Measurements from ENCODE around the gene GNG8. TPM values are rescaled to one million over a fixed set of nuclear protein-coding genes. Genes with fewer than 3 reads are reported as not detected.

Gene GNG8
- total RNA-seq, 1 experiment from 2014 or later, result not detected

GRCh38 chr19:46610413-46610775 is 25.6 kb downstream of the GNG8 start:
- Histone ChIP-seq H3K4me2 (ENCODE audit: low read length) (no peak overlapping the region), H4K20me1 (ENCODE audit: insufficient read depth) (no peaks in the 10 kb centered on the region), H3K4me3 (replicated peaks in 1 of 2; ENCODE audit: low read depth in 1 of 2, low read length in 2 of 2) (no peak overlapping the region), H3K4me1 (ENCODE audit: control insufficient read depth in 1 of 2, insufficient read depth in 2 of 2, low read length in 2 of 2) (peaks cover 0 to 8% of the 10 kb centered on the region in 2 experiments; a peak in 3 of 4 replicates), H3K9me3 (ENCODE audit: control insufficient read depth in 1 of 2, insufficient read depth in 1 of 2, low read depth in 1 of 2, low read length in 2 of 2) (no peaks in the 10 kb centered on the region), H3K36me3 (ENCODE audit: control insufficient read depth in 1 of 2, insufficient read depth in 2 of 2, low read length in 2 of 2) (peaks cover 31% of the 10 kb centered on the region in 2 experiments), H3K79me2 (ENCODE audit: insufficient read depth, low read length) (peaks cover 21% of the 10 kb centered on the region; the same call in 1 of the 2 replicates), H3K9me2 (ENCODE audit: insufficient read depth) (no peaks in the 10 kb centered on the region), H3K27ac (ENCODE audit: low read depth, low read length) (no peak overlapping the region), H2AFZ (ENCODE audit: low read depth, low read length, poor library complexity, severe bottlenecking) (no peak overlapping the region), H3K27me3 (ENCODE audit: insufficient read depth, low read length) (no peaks in the 10 kb centered on the region), H3K9ac (ENCODE audit: low read length) (no peak overlapping the region)
- ChIA-PET CTCF (interaction anchor here (1.3 to 7.7 kb wide), 2 partner anchors 52 to 80 kb away, joined by 3 to 217 read pairs; partner anchors contain the start of gene DACT3), POLR2A (interaction anchor here (1.3 kb wide), 1 partner anchor 9 kb away, joined by 8 read pairs; the partner anchor contains the start of gene CALM3), RAD21 (ENCODE audit: low non-redundant PET in 1 of 2, low total read pairs in 2 of 2, uncharacterized antibody in 2 of 2, unreplicated experiment in 2 of 2) (no interaction called here)
- DNase-seq (ENCODE audit: low read depth, low spot score) (no peak), ATAC-seq (no peak)
- TF ChIP-seq SIN3A (IDR thresholded peaks at IDR 0.05; ENCODE audit: low read depth) (peak; percentile 36; the same call in 1 of the 2 replicates), EGR1 (IDR thresholded peaks at IDR 0.05; ENCODE audit: low read depth) (no peak)
- intact Hi-C loops (cut with micrococcal nuclease), result loop anchor here (10.0 kb wide), 1 partner anchor 114 kb away; no protein-coding TSS in a partner anchor
- BruUV-seq (replicated peaks), result no TSS peak

- peaks cover 0 to 8% of the 10 kb centered on the region in 2 experiments; a peak in 3 of 4 replicates for H3K4me1 ChIP-seq (ENCODE audit: control insufficient read depth in 1 of 2, insufficient read depth in 2 of 2, low read length in 2 of 2)
- H4K20me1 ChIP-seq (ENCODE audit: insufficient read depth), result no peaks in the 10 kb centered on the region
- no peak overlapping the region for H3K27ac ChIP-seq (ENCODE audit: low read depth, low read length)
- H3K9me3 ChIP-seq (ENCODE audit: control insufficient read depth in 1 of 2, insufficient read depth in 1 of 2, low read depth in 1 of 2, low read length in 2 of 2), result no peaks in the 10 kb centered on the region
- BruUV-seq (replicated peaks), result TSS peak; percentile 73
- no peaks in the 10 kb centered on the region for H3K27me3 ChIP-seq (ENCODE audit: insufficient read depth, low read length)
- no peak for ATAC-seq
- no peak overlapping the region for H3K4me2 ChIP-seq (ENCODE audit: low read length)
- no peaks in the 10 kb centered on the region for H3K9me2 ChIP-seq (ENCODE audit: insufficient read depth)
- H3K9ac ChIP-seq (ENCODE audit: low read length), result no peak overlapping the region
- H3K4me3 ChIP-seq (replicated peaks in 1 of 2; ENCODE audit: low read depth in 1 of 2, low read length in 2 of 2), result no peak overlapping the region
- ChIA-PET CTCF (no interaction called here), RAD21 (ENCODE audit: low non-redundant PET in 1 of 2, low total read pairs in 2 of 2, uncharacterized antibody in 2 of 2, unreplicated experiment in 2 of 2) (interaction anchor here in 1 of 2 experiments (0.7 kb wide), 1 partner anchor 38 kb away, joined by 4 read pairs; no protein-coding TSS in a partner anchor), POLR2A (no interaction called here)
- peaks cover 31 to 33% of the 10 kb centered on the region in 2 experiments for H3K36me3 ChIP-seq (ENCODE audit: control insufficient read depth in 1 of 2, insufficient read depth in 2 of 2, low read length in 2 of 2)
- intact Hi-C loops (cut with micrococcal nuclease), result loop anchor here (10.0 kb wide), 1 partner anchor 115 kb away; no protein-coding TSS in a partner anchor
- no peak for DNase-seq (ENCODE audit: low read depth, low spot score)
- peaks cover 27% of the 10 kb centered on the region for H3K79me2 ChIP-seq (ENCODE audit: insufficient read depth, low read length)
- H2AFZ ChIP-seq (ENCODE audit: low read depth, low read length, poor library complexity, severe bottlenecking), result no peak overlapping the region
- TF ChIP-seq JUND (IDR thresholded peaks at IDR 0.05), result no peak
- TF ChIP-seq MAX (IDR thresholded peaks at IDR 0.05), result no peak
- TF ChIP-seq RAD21 (IDR thresholded peaks at IDR 0.05; ENCODE audit: low read depth), result no peak
- TF ChIP-seq CEBPB (IDR thresholded peaks at IDR 0.05; ENCODE audit: low read depth), result no peak
- TF ChIP-seq SP1 (IDR thresholded peaks at IDR 0.05; ENCODE audit: low read depth), result no peak
- no peak for TF ChIP-seq POLR2AphosphoS5 (IDR thresholded peaks at IDR 0.05; ENCODE audit: low read depth, low read length)
- no peak for TF ChIP-seq ZNF274 (IDR thresholded peaks at IDR 0.05; ENCODE audit: low read depth, low read length)
- no peak for TF ChIP-seq TCF7L2 (IDR thresholded peaks at IDR 0.05; ENCODE audit: borderline replicate concordance, extremely low read depth, insufficient read depth, insufficient read length)
- TF ChIP-seq FOSL1 (IDR thresholded peaks at IDR 0.05; ENCODE audit: low read depth), result no peak
- TF ChIP-seq EZH2phosphoT487 (IDR thresholded peaks at IDR 0.05; ENCODE audit: borderline replicate concordance), result no peak
- TF ChIP-seq REST (IDR thresholded peaks at IDR 0.05; ENCODE audit: low read depth), result no peak
- no peak for TF ChIP-seq POLR2A (IDR thresholded peaks at IDR 0.05; ENCODE audit: borderline replicate concordance, extremely low read depth, insufficient read depth, insufficient read length)
- no peak for TF ChIP-seq EZH2 (IDR thresholded peaks at IDR 0.05)
- no peak for TF ChIP-seq ELF1 (IDR thresholded peaks at IDR 0.05; ENCODE audit: borderline replicate concordance, low read depth)
- no peak for TF ChIP-seq ATF3 (IDR thresholded peaks at IDR 0.05)
Measured at GRCh38 chr19:46609511-46610412, 26.2 kb downstream of the GNG8 start.

All from HCT116 (cell line).